ENCODE data around the gene BCL2L12.

GRCh38 chr19:49616945-49617344 lies 48.8 kb upstream of the BCL2L12 start:
- TF ChIP-seq EZH2 (IDR thresholded peaks at IDR 0.05; ENCODE audit: borderline replicate concordance, low read depth, low read length, severe bottlenecking) (no peak), CTCF (IDR thresholded peaks at IDR 0.05; ENCODE audit: borderline replicate concordance, extremely low read depth, low read length, poor library complexity, severe bottlenecking) (no peak)

Measured in DND-41 (cell line).